ENCODE data around the gene CRTC3. TPM values are rescaled to one million over a fixed set of nuclear protein-coding genes. Genes with fewer than 3 reads are reported as not detected.
"Not testable (repeated sequence)": the region's sequence is repeated elsewhere in the genome, so short reads cannot be mapped to it uniquely, and the experiment has no call there.

The CRTC3 gene
- total RNA-seq, 1 donor from 2014 or later = 8.1 TPM

- DNase-seq (ENCODE audit: low read depth, low spot score) = no peak
These were observed 9.4 kb upstream of the CRTC3 start for GRCh38 chr15:90520365-90520764.

GRCh38 chr15:90523373-90523772 is 6.3 kb upstream of the CRTC3 start:
- DNase-seq (ENCODE audit: low read depth, low spot score) = no peak

- not testable (repeated sequence) for DNase-seq (ENCODE audit: low read depth, low spot score)
These were observed 5.5 kb upstream of the CRTC3 start for GRCh38 chr15:90524018-90524803.

GRCh38 chr15:90529011-90529370 is 732 bp upstream of the CRTC3 start:
- no peak for DNase-seq (ENCODE audit: low read depth, low spot score)

- DNase-seq (ENCODE audit: low read depth, low spot score) = no peak
These were observed 728 bp downstream of the CRTC3 start for GRCh38 chr15:90530250-90531051.

- DNase-seq (ENCODE audit: low read depth, low spot score) = no peak
These were observed 1.4 kb downstream of the CRTC3 start for GRCh38 chr15:90531147-90531546.

GRCh38 chr15:90535254-90535653 is 5.5 kb downstream of the CRTC3 start:
- DNase-seq (ENCODE audit: low read depth, low spot score) = no peak

GRCh38 chr15:90539789-90540188 is 10.1 kb downstream of the CRTC3 start:
- no peak for DNase-seq (ENCODE audit: low read depth, low spot score)

GRCh38 chr15:90540768-90541167 is 11.0 kb downstream of the CRTC3 start:
- DNase-seq (ENCODE audit: low read depth, low spot score) = no peak

GRCh38 chr15:90545095-90545494 is 15.4 kb downstream of the CRTC3 start:
- DNase-seq (ENCODE audit: low read depth, low spot score) = no peak

GRCh38 chr15:90547540-90547939 is 17.8 kb downstream of the CRTC3 start:
- DNase-seq (ENCODE audit: low read depth, low spot score) = no peak

- no peak for DNase-seq (ENCODE audit: low read depth, low spot score)
These were observed 21.2 kb downstream of the CRTC3 start for GRCh38 chr15:90550919-90551318.

GRCh38 chr15:90552162-90552928 is 22.6 kb downstream of the CRTC3 start:
- no peak for DNase-seq (ENCODE audit: low read depth, low spot score)

GRCh38 chr15:90552929-90553211 is 23.1 kb downstream of the CRTC3 start:
- no peak for DNase-seq (ENCODE audit: low read depth, low spot score)

- DNase-seq (ENCODE audit: low read depth, low spot score) = no peak
These were observed 23.6 kb downstream of the CRTC3 start for GRCh38 chr15:90553248-90553745.

- DNase-seq (ENCODE audit: low read depth, low spot score) = no peak
These were observed 27.7 kb downstream of the CRTC3 start for GRCh38 chr15:90557186-90558084.

GRCh38 chr15:90558171-90558573 is 28.4 kb downstream of the CRTC3 start:
- DNase-seq (ENCODE audit: low read depth, low spot score) = no peak

- DNase-seq (ENCODE audit: low read depth, low spot score) = no peak
These were observed 29.4 kb downstream of the CRTC3 start for GRCh38 chr15:90559119-90559518.

GRCh38 chr15:90560229-90560776 is 30.6 kb downstream of the CRTC3 start:
- DNase-seq (ENCODE audit: low read depth, low spot score) = no peak

GRCh38 chr15:90561344-90562244 is 31.9 kb downstream of the CRTC3 start:
- no peak for DNase-seq (ENCODE audit: low read depth, low spot score)

Data from pulmonary artery endothelial cell (primary cell).